Midbrain (tissue), 1 donor: ENCODE data around the gene GATAD2A.
A peak's percentile ranks its signal among the peaks of the same experiment; 100 is the strongest.

Experiments
- DNase-seq: peaks from one replicate; lab custom pipeline; 2025; lab: John Stamatoyannopoulos, UW

Gene GATAD2A

GRCh38 chr19:19422156-19422555 is 16.7 kb downstream of the GATAD2A start:
- DNase-seq = no peak

GRCh38 chr19:19423322-19423721 is 17.8 kb downstream of the GATAD2A start:
- DNase-seq = peak; percentile 45

- peak; percentile 16 for DNase-seq
These were observed 19.8 kb downstream of the GATAD2A start for GRCh38 chr19:19425170-19425875.

- DNase-seq = no peak
These were observed 20.7 kb downstream of the GATAD2A start for GRCh38 chr19:19426216-19426615.

- no peak for DNase-seq
These were observed 21.3 kb downstream of the GATAD2A start for GRCh38 chr19:19426799-19427198.

GRCh38 chr19:19427302-19427701 is 21.8 kb downstream of the GATAD2A start:
- no peak for DNase-seq

- DNase-seq = no peak
These were observed 22.5 kb downstream of the GATAD2A start for GRCh38 chr19:19427944-19428343.

GRCh38 chr19:19428746-19429145 is 23.3 kb downstream of the GATAD2A start:
- DNase-seq = no peak

- DNase-seq = no peak
These were observed 23.9 kb downstream of the GATAD2A start for GRCh38 chr19:19429361-19429760.

GRCh38 chr19:19432732-19433131 is 27.3 kb downstream of the GATAD2A start:
- no peak for DNase-seq

- no peak for DNase-seq
These were observed 28.3 kb downstream of the GATAD2A start for GRCh38 chr19:19433666-19434213.

- DNase-seq = no peak
These were observed 29.1 kb downstream of the GATAD2A start for GRCh38 chr19:19434483-19435045.

GRCh38 chr19:19436137-19436691 is 30.7 kb downstream of the GATAD2A start:
- no peak for DNase-seq

- DNase-seq = no peak
These were observed 33.1 kb downstream of the GATAD2A start for GRCh38 chr19:19438366-19439175.

- DNase-seq = no peak
These were observed 33.7 kb downstream of the GATAD2A start for GRCh38 chr19:19439176-19439482.

- DNase-seq = no peak
These were observed 37.8 kb downstream of the GATAD2A start for GRCh38 chr19:19443283-19443682.

GRCh38 chr19:19443902-19444680 is 38.6 kb downstream of the GATAD2A start:
- no peak for DNase-seq

GRCh38 chr19:19444681-19445155 is 39.2 kb downstream of the GATAD2A start:
- DNase-seq = no peak

GRCh38 chr19:19445288-19445687 is 39.8 kb downstream of the GATAD2A start:
- no peak for DNase-seq

- no peak for DNase-seq
These were observed 40.5 kb downstream of the GATAD2A start for GRCh38 chr19:19445911-19446361.

- no peak for DNase-seq
These were observed 41.4 kb downstream of the GATAD2A start for GRCh38 chr19:19446655-19447437.
